GM21390 (cell line): ENCODE data around the gene RANBP3.
"Not testable (repeated sequence)": the region's sequence is repeated elsewhere in the genome, so short reads cannot be mapped to it uniquely, and the experiment has no call there.

ENCODE experiments used
- ATAC-seq: cut with Tn5 transposase; IDR thresholded peaks from one replicate; pipeline ENCODE4 v1.9.1; 2021; ENCODE audit not compliant: unreplicated experiment

RANBP3 gene

DNA sequence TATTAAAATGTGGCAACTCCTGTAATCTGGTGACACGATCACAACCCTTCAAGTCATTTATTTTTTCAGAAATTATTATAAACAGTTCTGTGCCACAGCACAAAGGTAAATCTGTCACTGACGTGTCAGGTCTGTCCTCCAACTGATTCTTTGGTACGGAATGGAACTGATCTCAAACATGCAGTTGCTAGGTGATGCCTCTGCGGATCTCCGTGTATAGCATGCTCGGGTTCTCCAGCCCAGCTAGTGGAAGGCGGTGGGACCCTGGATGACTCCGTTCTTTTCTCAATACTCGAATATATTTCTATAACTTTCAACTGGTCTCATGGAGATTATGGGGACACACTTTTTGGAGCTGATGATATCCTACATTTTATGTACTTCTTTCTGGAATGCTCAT, 11.0 kb downstream of the RANBP3 start:
- ATAC-seq, result no peak

DNA sequence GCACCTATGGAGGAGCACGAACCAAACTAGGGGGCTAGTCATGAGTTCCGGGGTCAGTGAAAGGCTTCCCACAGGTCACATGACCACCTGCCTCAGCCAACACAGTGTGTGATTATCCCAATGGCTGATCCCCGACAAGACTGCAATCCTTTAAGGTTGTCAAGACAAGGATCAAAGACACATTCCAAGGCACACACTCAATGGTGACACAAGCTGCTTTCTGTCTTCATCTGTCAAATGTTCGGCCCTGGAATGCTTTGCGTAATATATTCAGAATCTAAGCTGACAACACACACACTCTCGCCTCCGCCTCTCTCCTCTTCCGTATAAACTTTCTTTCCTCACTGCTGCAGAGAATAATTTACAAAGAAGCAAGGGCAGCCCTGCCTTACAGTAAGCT, 11.7 kb downstream of the RANBP3 start:
- ATAC-seq, result no peak

DNA sequence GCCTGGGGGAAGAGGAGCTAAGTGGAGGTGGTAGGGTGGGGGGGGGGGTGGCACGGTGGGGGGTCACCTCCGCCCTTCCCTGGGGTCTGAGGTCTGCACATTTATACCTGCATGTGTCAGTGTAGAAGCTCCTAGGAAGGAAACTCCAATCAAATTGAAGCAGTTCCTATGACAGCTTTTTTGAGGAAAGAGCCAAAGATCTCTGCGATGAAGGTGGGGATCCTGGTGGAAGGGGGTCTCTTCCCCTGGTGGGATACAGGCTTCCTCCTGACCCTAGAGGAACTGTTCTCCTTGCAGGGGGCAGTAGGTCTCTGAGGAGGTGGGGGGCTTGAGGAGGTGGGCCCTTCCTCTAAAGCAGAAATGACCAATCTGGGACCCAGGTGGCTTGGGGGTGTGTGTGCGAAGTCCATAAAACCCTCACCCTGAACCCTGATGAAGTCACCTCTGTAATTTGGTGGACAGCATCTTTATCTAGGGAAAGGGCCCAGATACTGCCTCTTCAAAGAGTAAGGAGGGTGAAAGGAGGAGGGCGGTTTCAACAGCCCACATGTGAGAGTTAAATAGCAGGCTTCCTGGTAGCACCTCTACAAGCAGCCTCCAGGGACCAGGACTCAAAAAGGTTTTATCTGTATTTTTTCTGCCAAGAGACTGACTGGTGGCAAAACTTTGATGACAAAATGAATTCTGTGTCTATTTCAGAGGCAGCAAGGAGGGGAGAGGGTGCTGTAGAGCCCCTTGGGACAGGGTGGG, 12.9 kb downstream of the RANBP3 start:
- ATAC-seq, result no peak

DNA sequence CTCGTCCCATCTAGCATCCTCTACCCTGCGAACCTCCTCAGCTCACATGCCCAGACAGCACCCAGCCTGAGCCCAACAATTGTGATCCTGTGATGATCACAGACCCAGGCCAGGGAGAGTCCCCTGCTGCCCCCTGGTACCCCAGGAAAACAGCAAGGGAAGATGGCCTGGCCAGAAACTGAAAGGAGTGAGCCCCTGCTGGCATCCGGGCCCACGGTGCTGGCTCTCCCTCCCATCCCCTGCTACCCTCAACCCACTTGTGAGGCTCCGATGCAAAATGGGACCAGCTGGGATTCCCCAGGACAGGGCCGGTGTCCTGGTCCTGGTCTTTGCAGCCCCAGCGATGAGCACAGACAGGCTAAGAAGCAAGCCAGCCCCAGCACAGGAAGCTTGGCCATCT, 14.1 kb downstream of the RANBP3 start:
- no peak for ATAC-seq

DNA sequence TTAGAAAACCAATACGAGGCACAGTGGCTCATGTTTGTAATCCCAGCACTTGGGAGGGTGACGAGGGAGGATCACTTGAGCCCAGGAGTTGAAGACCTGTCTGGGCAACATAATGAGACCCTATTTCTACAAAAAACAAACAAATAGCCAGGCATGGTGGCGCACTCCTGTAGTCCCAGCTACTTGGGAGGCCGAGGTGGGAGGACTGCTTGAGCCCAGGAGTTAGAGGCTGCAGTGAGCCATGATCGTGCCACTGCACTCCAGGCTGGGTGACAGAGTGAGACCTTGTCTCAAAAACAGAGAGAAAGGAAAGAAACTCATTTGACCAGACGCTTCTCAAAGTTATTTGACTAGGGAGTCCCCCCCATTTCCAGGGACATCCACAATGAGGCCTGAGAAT, 14.7 kb downstream of the RANBP3 start:
- ATAC-seq, result not testable (repeated sequence)

DNA sequence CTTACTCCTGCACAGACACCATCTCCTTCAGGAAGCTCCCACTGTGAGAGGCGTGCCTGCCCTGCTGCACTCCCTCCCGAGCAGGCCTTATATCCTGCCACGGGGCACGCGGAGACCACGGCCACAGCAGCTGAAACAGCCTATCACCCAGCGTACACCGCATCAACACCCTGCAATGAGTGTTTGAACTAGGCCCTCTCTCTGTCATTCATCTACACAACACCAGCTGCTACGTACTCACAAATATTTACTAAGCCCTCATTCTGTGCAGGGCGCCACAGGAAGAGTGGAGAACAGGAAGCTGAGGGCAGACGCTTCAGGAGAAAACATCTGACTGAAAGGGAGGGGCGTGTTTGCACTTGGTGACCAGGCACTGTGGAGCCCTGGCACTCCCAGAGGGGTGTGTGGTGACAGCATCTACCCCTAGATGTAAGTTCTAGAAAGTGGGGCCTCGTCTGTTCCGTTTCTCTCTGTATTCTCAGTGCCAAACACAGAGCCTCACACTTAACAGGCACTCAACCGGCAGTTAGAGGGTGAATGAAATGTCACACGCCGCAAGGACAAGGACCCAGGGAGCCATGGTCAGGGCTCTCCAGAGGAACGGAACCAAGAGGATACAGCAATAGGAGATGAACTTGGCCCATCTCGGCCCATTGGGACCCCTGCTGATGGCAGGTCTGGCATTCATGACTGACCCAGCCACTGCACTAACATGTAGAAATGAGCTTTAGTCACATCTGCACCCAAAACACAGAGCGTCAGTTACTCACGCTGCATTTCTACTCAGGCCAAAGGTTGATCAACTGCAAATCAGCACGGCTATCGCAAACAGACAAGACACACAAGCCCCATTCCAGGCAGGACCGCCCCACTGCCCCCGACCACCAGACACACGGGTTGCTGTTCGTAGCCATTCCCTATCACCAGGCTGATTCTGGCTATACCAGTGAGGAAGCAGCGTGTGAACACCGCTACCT, 15.7 kb downstream of the RANBP3 start:
- ATAC-seq, result no peak

DNA sequence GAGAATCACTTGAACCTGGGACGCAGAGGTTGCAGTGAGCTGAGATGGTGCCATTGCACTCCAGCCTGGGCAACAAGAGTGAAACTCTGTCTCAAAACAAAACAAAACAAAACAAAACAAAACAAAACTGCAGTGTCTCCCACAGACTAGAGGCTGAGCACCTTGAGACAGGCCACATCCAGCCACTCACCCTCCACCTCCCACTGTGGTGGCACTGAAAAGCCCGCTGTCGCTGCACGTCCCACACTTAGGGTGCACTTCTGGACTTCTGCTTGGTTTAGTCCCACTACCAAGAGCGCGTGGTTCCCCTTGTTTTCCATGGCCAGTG, 16.3 kb downstream of the RANBP3 start:
- not testable (repeated sequence) for ATAC-seq

DNA sequence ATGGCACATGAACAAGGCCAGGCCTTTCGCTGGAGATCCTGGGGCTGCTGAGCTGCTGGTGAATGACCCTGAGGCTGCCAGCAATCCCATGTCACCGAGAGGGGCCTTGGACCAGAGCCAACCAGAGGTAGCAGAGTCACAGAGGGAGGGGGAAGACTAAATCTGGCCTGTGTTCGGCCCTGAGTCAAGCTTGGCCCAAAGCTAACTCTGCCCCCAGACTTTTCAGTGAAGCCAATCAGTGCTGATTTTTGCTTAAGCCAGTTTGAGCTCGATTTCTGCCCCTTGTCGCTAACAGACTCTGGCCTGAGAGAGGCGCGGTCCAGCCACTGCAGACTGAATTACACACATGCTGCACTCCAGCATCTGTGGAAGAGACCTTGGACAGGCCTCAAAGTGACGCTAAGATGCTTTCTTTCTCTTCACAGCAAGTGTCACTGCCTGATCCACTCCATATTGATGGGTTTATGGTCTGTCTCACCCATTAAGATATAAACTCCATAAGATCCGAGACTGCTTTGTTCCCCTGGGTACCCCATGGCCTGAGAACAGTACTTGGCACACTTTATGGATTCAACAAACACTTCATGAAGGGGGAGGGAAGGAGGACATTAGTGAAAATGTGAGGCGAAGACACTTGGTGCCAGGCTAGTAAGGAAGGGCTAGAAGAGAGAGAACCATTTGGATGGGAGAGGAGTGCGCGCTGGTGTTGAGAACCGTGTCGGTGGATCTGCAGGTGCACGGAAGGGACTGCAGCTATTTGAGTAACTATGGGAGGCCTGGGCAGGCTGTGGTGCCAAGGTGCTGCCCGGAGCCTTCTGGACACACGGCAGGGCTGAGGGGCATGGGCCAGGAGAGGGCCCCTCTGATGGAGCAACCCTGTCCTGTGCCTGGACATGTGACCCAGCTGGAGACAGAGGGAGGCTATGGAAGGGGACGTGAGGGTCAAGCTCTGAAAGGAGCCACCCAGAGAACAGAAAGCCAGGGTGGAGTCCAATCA, 17.6 kb downstream of the RANBP3 start:
- no peak for ATAC-seq

DNA sequence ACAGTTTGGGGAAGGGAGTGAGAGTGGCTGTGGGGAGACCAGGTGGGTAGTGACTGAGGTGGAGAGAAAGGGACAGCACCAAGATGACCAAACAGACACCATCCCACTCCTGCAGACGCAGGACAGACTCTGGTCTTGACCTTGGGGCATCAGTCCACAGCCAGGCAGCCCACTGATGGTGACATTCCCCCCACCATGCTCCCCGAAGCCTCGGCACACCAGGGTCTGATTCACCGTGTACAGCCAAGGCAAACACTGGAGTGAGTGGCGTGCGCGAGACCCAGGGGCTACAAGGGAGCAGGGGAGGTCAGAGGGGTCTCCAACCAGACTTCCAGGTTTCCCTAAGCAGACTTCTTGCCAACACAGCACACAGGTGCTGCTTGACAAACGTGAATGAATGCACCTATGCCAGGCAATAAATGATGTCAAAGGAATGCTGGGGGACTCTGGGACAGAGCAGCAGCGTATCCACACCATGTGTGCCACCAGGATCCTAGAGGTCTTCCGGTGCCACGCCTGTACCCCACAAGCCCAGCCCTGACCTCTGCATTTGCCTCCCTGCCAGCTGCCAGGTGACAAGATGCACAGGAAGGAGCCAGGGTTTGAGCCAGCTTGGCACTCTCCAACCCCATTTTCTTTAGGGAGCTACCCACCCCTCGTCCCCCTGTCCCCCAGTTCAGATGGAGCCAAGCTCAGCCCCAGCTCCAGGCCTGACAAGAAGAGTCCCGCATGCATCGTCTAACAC, 18.5 kb downstream of the RANBP3 start:
- no peak for ATAC-seq

DNA sequence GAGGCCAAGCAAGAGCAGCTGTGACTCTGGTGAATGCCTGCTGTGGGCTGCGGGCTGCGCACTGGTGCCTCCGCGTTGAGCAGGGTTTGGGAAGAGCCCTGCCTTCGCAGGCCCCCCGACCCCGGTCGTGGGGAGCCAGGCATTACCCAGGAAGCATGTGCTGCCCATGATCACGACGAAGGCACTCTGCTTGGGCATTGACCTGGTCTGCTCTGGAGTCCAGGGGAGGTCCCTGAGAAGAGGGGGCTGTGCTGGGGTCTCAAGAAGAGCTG, 19.2 kb downstream of the RANBP3 start:
- ATAC-seq, result no peak

DNA sequence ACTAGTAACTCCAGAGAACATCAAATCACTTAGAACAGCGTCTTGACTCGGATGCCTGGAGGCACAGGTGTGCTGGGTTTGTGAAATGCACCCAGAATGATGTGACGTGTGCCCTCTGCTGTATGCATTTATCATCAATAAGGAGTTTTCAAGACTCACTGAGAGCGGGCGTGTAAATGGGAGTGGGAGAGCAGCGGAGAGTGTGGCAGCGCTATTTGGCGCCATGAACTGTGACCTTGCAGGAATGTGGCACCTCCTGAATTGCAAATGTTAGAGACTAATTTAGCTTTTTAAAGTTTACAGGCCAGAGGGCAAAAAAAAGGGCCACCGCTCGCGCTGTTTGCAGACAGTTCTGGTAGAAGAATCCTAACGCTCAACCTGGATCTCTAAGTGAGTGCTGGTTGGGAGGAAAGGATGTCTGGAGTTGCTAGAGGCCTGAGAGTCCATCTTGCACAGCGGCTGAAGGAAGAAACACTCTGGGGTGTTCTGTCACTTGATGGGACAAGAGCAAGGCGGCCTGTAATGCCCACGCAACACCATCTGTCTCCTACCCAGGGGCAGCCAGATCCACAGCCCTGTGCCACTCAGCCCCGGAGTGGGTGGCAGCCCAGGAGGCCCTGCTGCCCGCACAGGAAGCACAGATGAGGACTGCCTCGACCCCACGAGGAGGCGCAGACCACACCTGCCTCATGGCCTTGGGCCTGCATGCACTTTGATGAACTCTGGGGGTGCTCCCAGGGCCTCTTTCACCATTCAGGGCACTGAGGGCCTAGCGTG, 19.7 kb downstream of the RANBP3 start:
- no peak for ATAC-seq

DNA sequence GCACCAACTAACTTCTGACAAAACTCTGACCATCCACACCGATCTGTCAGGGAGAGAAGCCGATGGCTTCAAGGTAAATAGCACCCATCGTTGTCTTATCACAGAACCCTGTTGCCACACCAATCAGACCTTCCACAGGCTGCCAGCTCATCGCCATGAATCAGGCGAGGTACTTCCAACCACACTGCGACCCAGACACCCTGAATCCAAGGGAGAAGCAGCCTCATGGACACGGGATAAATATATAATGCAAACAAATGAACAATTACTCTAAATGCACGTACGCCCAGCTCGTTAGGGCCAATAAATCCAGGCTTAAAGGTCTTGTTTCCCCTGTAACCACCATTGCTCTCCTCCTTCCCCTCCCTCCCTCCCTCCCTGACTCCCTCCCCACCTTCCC, 20.8 kb downstream of the RANBP3 start:
- no peak for ATAC-seq

DNA sequence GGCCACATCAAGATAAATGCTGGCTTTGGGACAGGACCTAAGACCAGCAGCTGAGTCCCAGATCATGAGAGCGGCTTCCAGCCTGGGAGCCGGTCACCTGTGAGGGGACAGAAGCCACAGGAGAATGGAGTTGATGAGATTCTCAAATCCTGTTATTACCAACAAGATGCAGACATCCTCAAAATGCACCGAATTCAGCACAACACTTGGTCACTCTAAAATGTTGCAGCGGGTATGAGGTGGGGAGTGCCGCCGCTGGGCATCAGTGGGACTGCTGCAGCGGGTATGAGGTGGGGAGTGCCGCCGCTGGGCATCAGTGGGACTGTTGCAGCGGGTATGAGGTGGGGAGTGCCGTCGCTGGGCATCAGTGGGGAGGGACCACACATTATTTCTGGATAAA, 21.2 kb downstream of the RANBP3 start:
- no peak for ATAC-seq

DNA sequence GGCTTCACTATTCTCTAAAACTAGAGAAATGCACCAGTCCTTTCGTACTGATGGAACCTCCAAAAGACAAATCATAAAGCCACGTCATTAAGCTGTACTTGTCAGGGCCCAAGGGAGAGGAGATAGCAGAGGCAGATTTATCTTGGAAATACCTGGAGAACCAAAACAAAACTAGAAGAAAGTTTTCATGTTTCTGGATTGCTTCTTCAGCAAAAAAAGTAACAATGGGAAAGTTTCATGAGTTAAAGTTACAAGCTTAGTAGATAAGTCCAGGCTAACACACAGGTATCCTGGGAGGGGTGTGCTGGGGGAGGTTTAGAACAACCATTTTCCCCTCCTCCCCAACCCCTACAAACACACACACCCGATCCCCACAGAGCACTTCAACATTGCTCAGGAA, 21.6 kb downstream of the RANBP3 start:
- no peak for ATAC-seq

DNA sequence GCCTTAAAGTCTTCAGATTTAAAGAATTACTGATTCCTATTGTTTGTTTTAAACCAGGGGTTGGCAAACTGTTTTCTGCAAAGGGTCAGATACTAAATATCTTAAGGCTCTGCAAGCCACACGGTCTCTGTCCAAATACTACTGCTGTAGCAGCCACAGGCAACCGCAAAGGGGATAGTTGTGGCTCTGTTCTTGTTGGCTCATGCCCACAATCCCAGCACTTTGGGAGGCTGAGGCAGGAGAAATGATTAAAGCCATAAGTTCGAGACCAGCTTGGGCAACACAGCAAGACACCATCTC, 22.4 kb downstream of the RANBP3 start:
- no peak for ATAC-seq

DNA sequence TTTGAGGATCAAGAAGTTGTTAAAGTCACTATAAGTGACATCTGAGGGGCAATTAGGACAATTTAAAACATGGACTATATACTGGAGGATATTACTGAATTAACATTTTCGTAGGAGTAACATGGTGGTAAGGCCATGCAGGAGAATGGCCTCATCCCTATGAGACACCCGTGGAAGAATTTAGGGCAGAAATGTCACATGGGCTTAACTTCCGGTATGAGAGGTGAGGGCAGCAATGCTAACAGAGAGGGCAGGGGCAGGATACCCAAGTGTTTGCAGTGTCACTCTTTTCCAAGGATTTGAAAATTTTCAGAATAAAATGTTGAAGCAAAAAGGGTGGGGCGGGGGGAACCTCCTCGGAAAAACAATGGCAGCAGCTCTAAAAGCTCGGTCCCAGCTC, 23.6 kb downstream of the RANBP3 start:
- no peak for ATAC-seq

DNA sequence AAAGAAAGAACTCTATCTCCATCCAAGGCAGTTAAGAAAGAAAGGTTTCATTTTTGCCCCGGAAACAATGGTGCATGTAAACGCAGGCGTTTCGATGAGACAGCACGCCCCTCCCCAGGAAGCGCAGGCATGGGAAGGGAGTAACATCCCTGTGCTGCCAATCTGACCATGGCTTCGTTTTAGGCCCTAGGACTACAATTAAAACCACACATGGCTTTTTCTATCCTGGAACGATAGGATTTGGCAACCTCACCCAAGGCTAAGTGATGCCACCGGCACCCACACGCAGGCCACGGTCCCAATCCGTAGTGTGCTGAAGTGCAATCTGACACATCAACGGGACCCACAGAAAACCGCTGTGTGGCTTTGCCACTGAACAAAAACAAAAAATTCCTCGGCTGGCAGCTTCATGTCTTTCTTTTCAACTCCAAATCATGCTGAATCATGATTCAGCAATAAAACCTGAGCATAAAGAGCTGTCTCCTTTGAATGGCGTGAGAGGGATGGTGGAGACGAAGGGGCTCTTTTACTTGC, 24.2 kb downstream of the RANBP3 start:
- no peak for ATAC-seq

DNA sequence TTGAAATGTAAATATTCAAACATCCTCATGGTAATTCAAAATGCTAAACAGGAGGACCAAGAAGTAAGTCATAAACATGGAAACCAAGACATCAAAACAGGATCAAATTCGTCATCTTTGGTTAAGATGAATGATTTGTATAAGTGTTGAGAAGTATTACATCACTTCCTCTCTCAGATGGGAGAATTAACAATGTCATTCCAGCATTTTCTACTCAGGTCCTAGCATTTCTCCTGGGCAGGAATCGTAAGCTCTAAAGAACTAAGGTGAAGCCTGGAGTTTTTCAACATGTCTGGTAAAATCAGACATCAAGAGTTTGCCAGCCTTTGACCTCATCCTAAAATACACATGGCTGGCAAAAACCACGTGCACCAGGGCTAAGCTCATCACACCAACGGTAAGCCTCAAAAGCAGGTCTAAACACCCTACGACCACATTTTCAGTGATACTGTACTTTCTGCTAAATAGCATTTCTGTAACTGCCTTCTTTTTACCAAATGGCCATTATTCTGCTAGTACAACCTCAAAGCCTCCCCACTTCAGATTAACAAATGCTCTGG, 24.8 kb downstream of the RANBP3 start:
- ATAC-seq, result no peak

DNA sequence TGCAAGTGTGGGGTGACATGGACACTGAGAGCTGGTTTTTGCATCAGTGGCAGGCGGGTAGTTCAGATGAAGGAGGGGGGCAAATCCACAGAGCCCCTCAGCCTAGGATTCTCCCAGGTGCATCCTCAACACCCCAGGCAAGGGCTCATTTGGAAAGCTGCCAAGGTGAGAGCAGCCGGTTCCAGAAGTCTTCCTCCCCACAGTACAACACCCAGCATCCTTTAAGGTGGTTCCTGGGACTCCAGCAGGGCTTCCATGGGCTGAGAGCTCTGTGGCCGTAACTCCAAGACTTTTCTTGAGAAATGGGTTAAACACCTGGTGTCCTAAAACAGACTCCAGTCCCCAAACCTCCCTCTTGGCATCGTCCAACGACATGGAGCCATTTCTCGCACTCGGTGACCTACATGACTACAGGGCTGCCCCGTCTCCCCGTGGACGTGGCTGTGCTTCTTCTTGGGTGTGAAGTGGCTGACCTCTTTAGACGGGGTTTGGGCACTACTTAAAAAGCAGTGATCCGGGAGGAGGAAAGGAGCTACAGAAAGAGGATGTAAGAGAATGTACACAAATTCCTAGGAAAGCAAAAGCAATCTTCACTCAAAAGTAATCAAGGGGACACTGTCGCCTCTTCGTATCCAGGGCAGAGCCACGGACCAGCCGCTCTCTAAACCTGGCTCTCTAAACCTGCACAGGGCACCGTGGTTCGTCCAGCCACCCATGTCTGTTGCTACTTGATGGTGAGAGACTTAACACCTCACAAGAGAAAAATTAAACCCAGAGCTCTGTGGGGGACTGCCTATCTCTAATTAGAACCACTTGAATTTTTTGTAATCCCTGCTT, 25.5 kb downstream of the RANBP3 start:
- ATAC-seq, result no peak
